Measurements from ENCODE around the gene TIGAR.

- TF ChIP-seq CTCF (conservative IDR thresholded peaks at IDR 0.05; ENCODE audit: low read length) = no peak
- TF ChIP-seq EZH2phosphoT487 (IDR thresholded peaks at IDR 0.05; ENCODE audit: borderline replicate concordance) = no peak
Measured at GRCh38 chr12:4289998-4290790, 30.8 kb upstream of the TIGAR start.
